WTC11 (cell line): ENCODE results near the gene MCM5.

Experiments
- ELF4 ChIP-seq: sonication (generic); formaldehyde crosslinking; IDR thresholded peaks from 2 replicates; pipeline ENCODE4 v1.8.1; 2022; ENCODE audit warnings: low read depth, mild to moderate bottlenecking, moderate library complexity, missing genetic modification reagents
- FOXJ3 ChIP-seq: sonication (generic); formaldehyde crosslinking; IDR thresholded peaks from 2 replicates; pipeline ENCODE4 v1.9.0; 2021; ENCODE audit warnings: missing genetic modification reagents, mild to moderate bottlenecking, borderline replicate concordance
- HMGA2 ChIP-seq: fragments of 250-450 bp; sonication (Bioruptor Pico); IDR thresholded peaks from 2 replicates; pipeline ENCODE4 v1.4.0; 2021; ENCODE audit warnings: mild to moderate bottlenecking, moderate library complexity
- NFYB ChIP-seq: sonication (generic); formaldehyde crosslinking; conservative IDR thresholded peaks from 2 replicates; pipeline ENCODE4 v1.8.0; 2022; ENCODE audit warnings: low read depth, missing genetic modification reagents
- NR3C1 ChIP-seq: sonication (generic); formaldehyde crosslinking; conservative IDR thresholded peaks from 2 replicates; pipeline ENCODE4 v1.8.1; 2023; ENCODE audit warnings: low read depth, mild to moderate bottlenecking, missing genetic modification reagents
- OVOL2 ChIP-seq: fragments of 250-450 bp; sonication (Bioruptor Pico); IDR thresholded peaks from 2 replicates; pipeline ENCODE4 v1.9.0; 2021; ENCODE audit warnings: mild to moderate bottlenecking, borderline replicate concordance
- TCF7 ChIP-seq: sonication (generic); formaldehyde crosslinking; IDR thresholded peaks from 2 replicates; pipeline ENCODE4 v1.8.0; 2022; ENCODE audit warnings: mild to moderate bottlenecking, low read depth, missing genetic modification reagents, moderate library complexity
- ZNF121 ChIP-seq: sonication (generic); formaldehyde crosslinking; IDR thresholded peaks from 2 replicates; pipeline ENCODE4 v1.8.0; 2023; ENCODE audit warnings: missing genetic modification reagents
- ZNF138 ChIP-seq: sonication (generic); formaldehyde crosslinking; conservative IDR thresholded peaks from 2 replicates; pipeline ENCODE4 v1.8.1; 2022; ENCODE audit warnings: mild to moderate bottlenecking, moderate library complexity, missing genetic modification reagents
- ZNF423 ChIP-seq: fragments of 250-450 bp; sonication (Bioruptor Pico); IDR thresholded peaks from 2 replicates; pipeline ENCODE4 v2.1.2; 2022; ENCODE audit warnings: mild to moderate bottlenecking, moderate library complexity
- TF ChIP-seq, protein P1 (sequence below): fragments of 200-600 bp; IDR thresholded peaks from 2 replicates; pipeline ENCODE4 v1.8.0; 2022; ENCODE audit warnings: antibody characterized with exemption
- TF ChIP-seq, protein P2 (sequence below): sonication (generic); formaldehyde crosslinking; IDR thresholded peaks from 2 replicates; pipeline ENCODE4 v1.8.0; 2022; ENCODE audit warnings: mild to moderate bottlenecking, missing genetic modification reagents
- TF ChIP-seq, protein P3 (sequence below): sonication (generic); formaldehyde crosslinking; IDR thresholded peaks from 2 replicates; pipeline ENCODE4 v1.8.1; 2022; ENCODE audit warnings: low read depth, missing genetic modification reagents, borderline replicate concordance
- TF ChIP-seq, protein P4 (sequence below): sonication (generic); formaldehyde crosslinking; conservative IDR thresholded peaks from 2 replicates; pipeline ENCODE4 v1.8.1; 2022; ENCODE audit warnings: mild to moderate bottlenecking, missing genetic modification reagents

DNA sequence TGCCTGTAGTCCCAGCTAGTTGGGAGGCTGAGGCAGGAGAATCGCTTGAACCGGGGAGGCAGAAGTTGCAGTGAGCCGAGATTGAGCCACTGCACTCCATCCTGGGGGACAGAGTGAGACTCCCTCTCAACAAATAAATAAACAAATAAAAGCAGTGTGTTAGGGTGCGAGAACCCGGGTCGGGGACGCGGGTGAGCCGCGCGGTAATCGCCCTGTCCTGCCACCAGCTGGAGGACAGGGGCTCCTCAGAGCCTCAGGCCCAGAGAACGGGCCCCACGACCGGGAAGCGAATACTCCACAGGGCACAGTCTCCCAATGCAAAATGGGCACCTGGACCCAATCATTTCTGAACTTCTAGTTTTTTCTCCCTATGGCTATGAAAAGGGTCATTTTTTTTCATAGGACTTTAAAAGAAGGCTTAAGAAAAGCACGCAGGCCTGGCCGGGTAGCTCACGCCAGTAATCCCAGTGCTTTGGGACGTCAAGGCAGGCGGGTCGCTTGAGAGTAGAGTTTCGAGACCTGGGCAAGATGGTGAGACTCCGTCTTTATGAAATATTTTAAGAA, 744 bp upstream of the MCM5 start:
- TF ChIP-seq ZNF423 (CRISPR knock-in tag): no peak
- TF ChIP-seq, protein P1, sequence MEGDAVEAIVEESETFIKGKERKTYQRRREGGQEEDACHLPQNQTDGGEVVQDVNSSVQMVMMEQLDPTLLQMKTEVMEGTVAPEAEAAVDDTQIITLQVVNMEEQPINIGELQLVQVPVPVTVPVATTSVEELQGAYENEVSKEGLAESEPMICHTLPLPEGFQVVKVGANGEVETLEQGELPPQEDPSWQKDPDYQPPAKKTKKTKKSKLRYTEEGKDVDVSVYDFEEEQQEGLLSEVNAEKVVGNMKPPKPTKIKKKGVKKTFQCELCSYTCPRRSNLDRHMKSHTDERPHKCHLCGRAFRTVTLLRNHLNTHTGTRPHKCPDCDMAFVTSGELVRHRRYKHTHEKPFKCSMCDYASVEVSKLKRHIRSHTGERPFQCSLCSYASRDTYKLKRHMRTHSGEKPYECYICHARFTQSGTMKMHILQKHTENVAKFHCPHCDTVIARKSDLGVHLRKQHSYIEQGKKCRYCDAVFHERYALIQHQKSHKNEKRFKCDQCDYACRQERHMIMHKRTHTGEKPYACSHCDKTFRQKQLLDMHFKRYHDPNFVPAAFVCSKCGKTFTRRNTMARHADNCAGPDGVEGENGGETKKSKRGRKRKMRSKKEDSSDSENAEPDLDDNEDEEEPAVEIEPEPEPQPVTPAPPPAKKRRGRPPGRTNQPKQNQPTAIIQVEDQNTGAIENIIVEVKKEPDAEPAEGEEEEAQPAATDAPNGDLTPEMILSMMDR: no peak
- TF ChIP-seq, protein P2, sequence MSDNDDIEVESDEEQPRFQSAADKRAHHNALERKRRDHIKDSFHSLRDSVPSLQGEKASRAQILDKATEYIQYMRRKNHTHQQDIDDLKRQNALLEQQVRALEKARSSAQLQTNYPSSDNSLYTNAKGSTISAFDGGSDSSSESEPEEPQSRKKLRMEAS: no peak
- TF ChIP-seq ZNF138 (CRISPR knock-in tag): no peak
- TF ChIP-seq TCF7 (CRISPR knock-in tag): no peak
- no peak for TF ChIP-seq HMGA2 (CRISPR knock-in tag)
- TF ChIP-seq OVOL2 (CRISPR knock-in tag): no peak
- TF ChIP-seq NR3C1 (CRISPR knock-in tag): no peak
- TF ChIP-seq NFYB (CRISPR knock-in tag): no peak
- TF ChIP-seq, protein P3, sequence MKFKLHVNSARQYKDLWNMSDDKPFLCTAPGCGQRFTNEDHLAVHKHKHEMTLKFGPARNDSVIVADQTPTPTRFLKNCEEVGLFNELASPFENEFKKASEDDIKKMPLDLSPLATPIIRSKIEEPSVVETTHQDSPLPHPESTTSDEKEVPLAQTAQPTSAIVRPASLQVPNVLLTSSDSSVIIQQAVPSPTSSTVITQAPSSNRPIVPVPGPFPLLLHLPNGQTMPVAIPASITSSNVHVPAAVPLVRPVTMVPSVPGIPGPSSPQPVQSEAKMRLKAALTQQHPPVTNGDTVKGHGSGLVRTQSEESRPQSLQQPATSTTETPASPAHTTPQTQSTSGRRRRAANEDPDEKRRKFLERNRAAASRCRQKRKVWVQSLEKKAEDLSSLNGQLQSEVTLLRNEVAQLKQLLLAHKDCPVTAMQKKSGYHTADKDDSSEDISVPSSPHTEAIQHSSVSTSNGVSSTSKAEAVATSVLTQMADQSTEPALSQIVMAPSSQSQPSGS (CRISPR knock-in tag): no peak
- TF ChIP-seq FOXJ3 (CRISPR knock-in tag): no peak
- TF ChIP-seq ELF4 (CRISPR knock-in tag): no peak
- TF ChIP-seq, protein P4, sequence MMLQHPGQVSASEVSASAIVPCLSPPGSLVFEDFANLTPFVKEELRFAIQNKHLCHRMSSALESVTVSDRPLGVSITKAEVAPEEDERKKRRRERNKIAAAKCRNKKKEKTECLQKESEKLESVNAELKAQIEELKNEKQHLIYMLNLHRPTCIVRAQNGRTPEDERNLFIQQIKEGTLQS (CRISPR knock-in tag): no peak
- TF ChIP-seq ZNF121: no peak
